ENCODE results near the gene LINGO1. TPM values are rescaled to one million over a fixed set of nuclear protein-coding genes. Genes with fewer than 3 reads are reported as not detected.

The LINGO1 gene
- total and polyA plus RNA-seq, 9 of the 15 experiments (the other 6 are each of a cell fraction or from before 2014, with no cell fraction given): 0.07 to 15.3 (median 2.1) TPM

- no peak for DNase-seq (ENCODE audit: extremely low read depth in 1 of 4, low spot score in 3 of 4)
- intact Hi-C loops (cut with micrococcal nuclease) (no loop called here), in situ Hi-C loops (cut with MboI) (no loop called here)
- H4K20me1 ChIP-seq (replicated peaks; ENCODE audit: control insufficient read depth, insufficient read depth, low read length): no peaks in the 10 kb centered on the region
- no peak for FAIRE-seq
- ChIA-PET POLR2A (no interaction called here), CTCF (ENCODE audit: low intra/inter-chr PET ratio) (no interaction called here)
- H3K4me1 ChIP-seq (replicated peaks in 1 of 2; ENCODE audit: control insufficient read depth in 2 of 2, insufficient read depth in 2 of 2, low read length in 2 of 2): no peaks in the 10 kb centered on the region
- H3K9ac ChIP-seq (ENCODE audit: insufficient read depth in 1 of 2, low read depth in 2 of 2, low read length in 2 of 2): no peak overlapping the region
- H3K79me2 ChIP-seq (ENCODE audit: control insufficient read depth, insufficient read depth, low read length): no peaks in the 10 kb centered on the region
- no peak overlapping the region for H3K27ac ChIP-seq (ENCODE audit: extremely low read depth, low read depth, low read length)
- peaks cover 30 to 69% of the 10 kb centered on the region in 2 experiments; a peak in 4 of 5 replicates for H3K27me3 ChIP-seq (ENCODE audit: control insufficient read depth in 2 of 2, insufficient read depth in 2 of 2, low read length in 2 of 2)
- H3K4me3 ChIP-seq: no peak overlapping the region
- H3K9me3 ChIP-seq (replicated peaks; ENCODE audit: control insufficient read depth, insufficient read depth, low read depth, low read length): no peaks in the 10 kb centered on the region
- BruUV-seq (replicated peaks): no TSS peak
- WGBS (ENCODE audit: insufficient coverage, low coverage, missing lambda C conversion rate): 3% methylated on average over 15 of the region's 15 CpGs
- no peaks in the 10 kb centered on the region for H3K36me3 ChIP-seq (ENCODE audit: control insufficient read depth, insufficient read depth, low read length)
- no peak for ATAC-seq
- H2AFZ ChIP-seq (ENCODE audit: low read depth, low read length): no peak overlapping the region
- H3K4me2 ChIP-seq (ENCODE audit: insufficient read depth, low read length): no peak overlapping the region
- H3K9me1 ChIP-seq (ENCODE audit: control insufficient read depth, insufficient read depth, low read length): no peaks in the 10 kb centered on the region
- no peak for TF ChIP-seq SPI1 (IDR thresholded peaks at IDR 0.05; ENCODE audit: borderline replicate concordance, low read depth, low read length)
- TF ChIP-seq SUPT5H (IDR thresholded peaks at IDR 0.05): no peak
- TF ChIP-seq ETS2 (tag; IDR thresholded peaks at IDR 0.05; ENCODE audit: borderline replicate concordance, poor library complexity, severe bottlenecking): no peak
- TF ChIP-seq NR2F6 (CRISPR knock-in tag; IDR thresholded peaks at IDR 0.05): no peak
- TF ChIP-seq ZBTB26 (CRISPR knock-in tag; IDR thresholded peaks at IDR 0.05): no peak
- no peak for TF ChIP-seq NFE2 (IDR thresholded peaks at IDR 0.05; ENCODE audit: low read depth)
- no peak for TF ChIP-seq VEZF1 (CRISPR knock-in tag; IDR thresholded peaks at IDR 0.05)
- no peak for TF ChIP-seq SP2 (IDR thresholded peaks at IDR 0.05; ENCODE audit: extremely low read depth, low read depth, low read length, poor library complexity, severe bottlenecking)
- no peak for TF ChIP-seq KDM5B (IDR thresholded peaks at IDR 0.05; ENCODE audit: insufficient replicate concordance, low read depth, low read length)
- no peak for TF ChIP-seq EHMT2 (IDR thresholded peaks at IDR 0.05)
- TF ChIP-seq SAFB2 (IDR thresholded peaks at IDR 0.05; ENCODE audit: borderline replicate concordance, low read depth, low read length, severe bottlenecking): no peak
- TF ChIP-seq E4F1 (CRISPR knock-in tag; IDR thresholded peaks at IDR 0.05; ENCODE audit: borderline replicate concordance): no peak
- TF ChIP-seq TFE3 (CRISPR knock-in tag; IDR thresholded peaks at IDR 0.05): no peak
- TF ChIP-seq TEAD2 (tag; IDR thresholded peaks at IDR 0.05): no peak
- no peak for TF ChIP-seq HDAC1 (IDR thresholded peaks at IDR 0.05)
- no peak for TF ChIP-seq SREBF2 (CRISPR knock-in tag; IDR thresholded peaks at IDR 0.05)
These were observed 53.9 kb downstream of the LINGO1 start for GRCh38 chr15:77578641-77579372.
